HEK293 (cell line): Measurements from ENCODE around the gene EID2.

Experiments
- CTCF ChIA-PET: fragments of 350-600 bp; formaldehyde crosslinking; extraction: SDS; loops from one replicate; lab custom pipeline; 2021; ENCODE audit warnings: antibody characterized with exemption; lab: Yijun Ruan, JAX
- POLR2A ChIA-PET: fragments of 300-600 bp; formaldehyde crosslinking; extraction: SDS; loops from one replicate; lab custom pipeline; 2020; ENCODE audit warnings: antibody characterized with exemption, inconsistent platforms; lab: Yijun Ruan, JAX
- H3K27ac ChIP-seq: fragments of 200-500 bp; sonication (Bioruptor generic); 2 replicates; pipeline ENCODE4 v1.5.1; 2014; ENCODE audit warnings: low read depth, low read length, control low read depth, inconsistent platforms; ENCODE audit errors: extremely low read depth
- H3K36me3 ChIP-seq, 2 experiments: fragments of 200-500 bp in 1 of 2; sonication (Bioruptor generic) in 1 of 2; 1 replicate in 1 of 2; 2 replicates in 1 of 2; pipeline ENCODE4 v1.5.1; 2014 to 2017; ENCODE audit warnings: inconsistent platforms in 2 of 2, low read length in 2 of 2; ENCODE audit not compliant: control insufficient read depth in 2 of 2, insufficient read depth in 1 of 2
- H3K4me1 ChIP-seq: fragments of 200-500 bp; sonication (Bioruptor generic); 2 replicates; pipeline ENCODE4 v1.5.1; 2014; ENCODE audit warnings: mild to moderate bottlenecking, low read length, inconsistent platforms; ENCODE audit not compliant: control insufficient read depth, insufficient read depth
- H3K4me3 ChIP-seq: 2 replicates; pipeline ENCODE4 v1.5.1; 2011; ENCODE audit warnings: low read depth, mild to moderate bottlenecking, control low read depth, low read length, moderate library complexity
- H3K9me3 ChIP-seq: fragments of 200-500 bp; sonication (Bioruptor generic); 2 replicates; pipeline ENCODE4 v1.5.1; 2014; ENCODE audit warnings: low read depth, low read length, inconsistent platforms; ENCODE audit not compliant: control insufficient read depth, insufficient read depth
- GLI2 ChIP-seq: fragments of 450-650 bp; formaldehyde crosslinking; IDR thresholded peaks from 2 replicates; pipeline ENCODE4; 2017; ENCODE audit warnings: missing biosample characterization, missing genetic modification characterization, low read depth, borderline replicate concordance
- IKZF3 ChIP-seq: fragments of 450-650 bp; IDR thresholded peaks from 2 replicates; pipeline ENCODE4 v1.5.0; 2018; ENCODE audit warnings: missing biosample characterization, mild to moderate bottlenecking, missing genetic modification characterization, moderate library complexity
- SP7 ChIP-seq: fragments of 450-650 bp; formaldehyde crosslinking; IDR thresholded peaks from 2 replicates; pipeline ENCODE4 v1.5.1; 2016; ENCODE audit warnings: missing biosample characterization, missing genetic modification characterization
- TCF7L2 ChIP-seq: IDR thresholded peaks from 2 replicates; pipeline ENCODE4 v1.6.1; 2011; ENCODE audit warnings: low read depth, mild to moderate bottlenecking, inconsistent platforms, low read length, moderate library complexity, borderline replicate concordance
- ZBTB17 ChIP-seq: fragments of 450-650 bp; formaldehyde crosslinking; IDR thresholded peaks from 2 replicates; pipeline ENCODE4 v1.5.1; 2016; ENCODE audit warnings: missing biosample characterization, missing genetic modification characterization
- ZIC2 ChIP-seq: fragments of 450-650 bp; formaldehyde crosslinking; IDR thresholded peaks from 2 replicates; pipeline ENCODE4 v1.5.1; 2016; ENCODE audit warnings: missing biosample characterization, missing genetic modification characterization
- ZNF132 ChIP-seq: fragments of 450-650 bp; formaldehyde crosslinking; IDR thresholded peaks from 2 replicates; pipeline ENCODE4 v1.5.1; 2017; ENCODE audit warnings: missing biosample characterization, missing genetic modification characterization, borderline replicate concordance
- ZNF157 ChIP-seq: fragments of 450-650 bp; formaldehyde crosslinking; IDR thresholded peaks from 2 replicates; pipeline ENCODE4 v1.5.1; 2016; ENCODE audit warnings: missing biosample characterization, missing genetic modification characterization
- ZNF16 ChIP-seq: fragments of 450-650 bp; formaldehyde crosslinking; IDR thresholded peaks from 2 replicates; pipeline ENCODE4 v1.5.1; 2016; ENCODE audit warnings: low read depth, missing biosample characterization, missing genetic modification characterization
- ZNF221 ChIP-seq: fragments of 450-650 bp; formaldehyde crosslinking; IDR thresholded peaks from 2 replicates; pipeline ENCODE4 v1.5.1; 2017; ENCODE audit warnings: missing biosample characterization, missing genetic modification characterization, borderline replicate concordance
- ZNF248 ChIP-seq: fragments of 450-650 bp; formaldehyde crosslinking; IDR thresholded peaks from 2 replicates; pipeline ENCODE4 v1.5.1; 2017; ENCODE audit warnings: missing biosample characterization, missing genetic modification characterization
- ZNF292 ChIP-seq: fragments of 450-650 bp; formaldehyde crosslinking; IDR thresholded peaks from 2 replicates; pipeline ENCODE4 v1.5.1; 2016; ENCODE audit warnings: low read depth, missing biosample characterization, missing genetic modification characterization, borderline replicate concordance
- ZNF350 ChIP-seq: fragments of 450-650 bp; formaldehyde crosslinking; IDR thresholded peaks from 2 replicates; pipeline ENCODE4 v1.5.0; 2017; ENCODE audit warnings: missing biosample characterization, mild to moderate bottlenecking, missing genetic modification characterization
- ZNF366 ChIP-seq: fragments of 450-650 bp; formaldehyde crosslinking; conservative IDR thresholded peaks from 2 replicates; pipeline ENCODE4 v1.5.1; 2016; ENCODE audit warnings: missing biosample characterization, missing genetic modification characterization
- ZNF549 ChIP-seq: fragments of 450-650 bp; IDR thresholded peaks from 2 replicates; pipeline ENCODE4 v1.5.1; 2018; ENCODE audit warnings: missing biosample characterization, missing genetic modification characterization, mild to moderate bottlenecking, inconsistent platforms, moderate library complexity
- ZNF561 ChIP-seq: fragments of 450-650 bp; IDR thresholded peaks from 2 replicates; pipeline ENCODE4 v1.5.1; 2018; ENCODE audit warnings: missing biosample characterization, missing genetic modification characterization, borderline replicate concordance
- ZNF585B ChIP-seq: fragments of 450-650 bp; formaldehyde crosslinking; IDR thresholded peaks from 2 replicates; pipeline ENCODE4 v1.5.1; 2016; ENCODE audit warnings: missing biosample characterization, missing genetic modification characterization
- ZNF600 ChIP-seq: fragments of 450-650 bp; formaldehyde crosslinking; IDR thresholded peaks from 2 replicates; pipeline ENCODE4 v1.5.1; 2016; ENCODE audit warnings: missing biosample characterization, missing genetic modification characterization
- ZNF621 ChIP-seq: fragments of 450-650 bp; formaldehyde crosslinking; IDR thresholded peaks from 2 replicates; pipeline ENCODE4 v1.5.1; 2017; ENCODE audit warnings: missing biosample characterization, missing genetic modification characterization
- ZNF660 ChIP-seq: fragments of 450-650 bp; IDR thresholded peaks from 2 replicates; pipeline ENCODE4 v1.5.1; 2018; ENCODE audit warnings: missing biosample characterization, mild to moderate bottlenecking, missing genetic modification characterization
- ZNF664 ChIP-seq: fragments of 450-650 bp; formaldehyde crosslinking; IDR thresholded peaks from 2 replicates; pipeline ENCODE4 v1.5.1; 2016; ENCODE audit warnings: missing biosample characterization, missing genetic modification characterization
- ZNF843 ChIP-seq: fragments of 450-650 bp; formaldehyde crosslinking; IDR thresholded peaks from 2 replicates; pipeline ENCODE4 v1.5.1; 2016; ENCODE audit warnings: missing biosample characterization, missing genetic modification characterization
- TF ChIP-seq, protein P1 (sequence below): fragments of 450-650 bp; formaldehyde crosslinking; optimal IDR thresholded peaks from 2 replicates; pipeline ENCODE3; 2016; ENCODE audit warnings: missing biosample characterization, mild to moderate bottlenecking, missing genetic modification characterization
- TF ChIP-seq, protein P2 (sequence below): fragments of 450-650 bp; formaldehyde crosslinking; IDR thresholded peaks from 2 replicates; pipeline ENCODE4 v1.5.1; 2016; ENCODE audit warnings: missing biosample characterization, missing genetic modification characterization
- TF ChIP-seq, protein P3 (sequence below): fragments of 450-650 bp; formaldehyde crosslinking; IDR thresholded peaks from 2 replicates; pipeline ENCODE4 v1.5.1; 2016; ENCODE audit warnings: missing biosample characterization, missing genetic modification characterization
- TF ChIP-seq, protein P4 (sequence below): fragments of 450-650 bp; formaldehyde crosslinking; IDR thresholded peaks from 2 replicates; pipeline ENCODE4 v1.5.1; 2016; ENCODE audit warnings: missing biosample characterization, missing genetic modification characterization
- TF ChIP-seq, protein P5 (sequence below): fragments of 450-650 bp; formaldehyde crosslinking; IDR thresholded peaks from 2 replicates; pipeline ENCODE4 v1.5.1; 2016; ENCODE audit warnings: missing biosample characterization, missing genetic modification characterization

Gene EID2

DNA sequence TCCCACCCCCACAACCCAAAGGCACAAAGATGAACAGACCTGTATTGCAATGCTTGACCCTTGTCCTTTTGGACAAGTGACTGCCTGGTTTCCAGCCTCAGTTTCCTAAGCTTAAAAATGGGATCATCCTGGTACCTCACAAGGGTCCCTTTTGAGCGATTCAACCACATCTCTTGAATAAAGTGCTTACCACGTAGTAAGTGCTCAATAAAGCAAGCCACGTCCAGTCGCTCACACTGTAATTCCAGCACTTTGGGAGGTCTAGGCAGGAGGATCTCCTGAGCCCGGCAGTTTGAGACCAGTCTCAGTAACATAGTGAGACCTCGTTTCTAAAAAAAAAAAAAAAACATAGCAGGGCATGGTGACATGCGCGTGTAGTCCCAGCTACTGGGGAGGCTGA lies 40.0 kb downstream of the EID2 start:
- Histone ChIP-seq H3K4me3 (no peak overlapping the region), H3K4me1 (peaks cover 16% of the 10 kb centered on the region), H3K9me3 (no peaks in the 10 kb centered on the region), H3K27ac (no peak overlapping the region), H3K36me3 (no peaks in the 10 kb centered on the region; a peak in 1 of 3 replicates)
- POLR2A ChIA-PET: interaction anchor here (1.1 to 3.0 kb wide), 5 partner anchors 10 to 64 kb away, joined by 3 to 29 read pairs (median 6); partner anchors contain the start of genes RPS16, SUPT5H and TIMM50
- peak; percentile 99 for TF ChIP-seq ZNF664 (tag by site-specific recombination)
- TF ChIP-seq ZNF843 (tag by site-specific recombination): no peak
- CTCF ChIA-PET: interaction anchor here (0.8 to 4.9 kb wide), 10 partner anchors 10 to 60 kb away, joined by 3 to 59 read pairs (median 5); partner anchors contain the start of genes EID2 and EID2B

DNA sequence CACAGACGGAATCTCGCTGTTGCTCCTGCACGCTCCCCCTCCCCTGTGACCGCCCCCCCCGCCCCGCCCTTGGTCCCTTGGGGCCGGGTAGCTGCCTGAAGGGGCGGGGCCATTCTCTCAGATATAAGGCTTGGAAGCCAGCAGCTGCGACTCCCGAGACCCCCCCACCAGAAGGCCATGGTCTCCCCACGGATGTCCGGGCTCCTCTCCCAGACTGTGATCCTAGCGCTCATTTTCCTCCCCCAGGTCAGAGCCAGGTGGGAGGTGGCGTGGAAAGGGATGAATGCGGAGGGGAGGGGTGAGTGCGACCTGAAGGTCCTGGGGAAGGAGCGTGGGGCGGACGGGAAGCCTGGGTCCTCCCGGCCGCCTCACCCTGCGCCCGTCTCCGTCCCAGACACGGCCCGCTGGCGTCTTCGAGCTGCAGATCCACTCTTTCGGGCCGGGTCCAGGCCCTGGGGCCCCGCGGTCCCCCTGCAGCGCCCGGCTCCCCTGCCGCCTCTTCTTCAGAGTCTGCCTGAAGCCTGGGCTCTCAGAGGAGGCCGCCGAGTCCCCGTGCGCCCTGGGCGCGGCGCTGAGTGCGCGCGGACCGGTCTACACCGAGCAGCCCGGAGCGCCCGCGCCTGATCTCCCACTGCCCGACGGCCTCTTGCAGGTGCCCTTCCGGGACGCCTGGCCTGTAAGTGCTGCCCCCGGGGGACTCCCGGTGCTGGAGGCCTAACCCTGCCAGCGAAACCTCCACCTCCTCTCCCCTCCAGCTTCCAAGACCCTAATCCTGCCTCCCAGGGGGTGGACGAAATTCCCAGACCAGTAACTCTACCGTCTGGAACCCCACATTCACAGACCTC lies 40.9 kb downstream of the EID2 start, which contains the start of gene DLL3:
Gene DLL3 (plus strand): TSS at position 150 of the 845 bp plus-strand sequence. CDS start 28 bp downstream, at position 178.
- no peak within 1 kb of the TSS for H3K4me3 ChIP-seq
- ChIA-PET CTCF (interaction anchor here (0.7 to 4.9 kb wide), 15 partner anchors 9 to 302 kb away, joined by 3 to 59 read pairs (median 6); partner anchors contain the start of genes EID2B and RPS16), POLR2A (interaction anchor here (0.6 to 3.5 kb wide), 10 partner anchors 8 to 85 kb away, joined by 3 to 29 read pairs (median 5); partner anchors contain the start of genes RPS16 and TIMM50)
- no peaks in the 10 kb centered on the region; a peak in 1 of 3 replicates for H3K36me3 ChIP-seq
- peak within 1 kb of the TSS; percentile 2; the same call in 1 of the 2 replicates for H3K27ac ChIP-seq
- peaks cover 16% of the 10 kb centered on the region for H3K4me1 ChIP-seq
- no peaks in the 10 kb centered on the region for H3K9me3 ChIP-seq
- TF ChIP-seq, protein P1, sequence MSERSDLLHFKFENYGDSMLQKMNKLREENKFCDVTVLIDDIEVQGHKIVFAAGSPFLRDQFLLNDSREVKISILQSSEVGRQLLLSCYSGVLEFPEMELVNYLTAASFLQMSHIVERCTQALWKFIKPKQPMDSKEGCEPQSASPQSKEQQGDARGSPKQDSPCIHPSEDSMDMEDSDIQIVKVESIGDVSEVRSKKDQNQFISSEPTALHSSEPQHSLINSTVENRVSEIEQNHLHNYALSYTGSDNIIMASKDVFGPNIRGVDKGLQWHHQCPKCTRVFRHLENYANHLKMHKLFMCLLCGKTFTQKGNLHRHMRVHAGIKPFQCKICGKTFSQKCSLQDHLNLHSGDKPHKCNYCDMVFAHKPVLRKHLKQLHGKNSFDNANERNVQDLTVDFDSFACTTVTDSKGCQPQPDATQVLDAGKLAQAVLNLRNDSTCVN (tag by site-specific recombination): peak; percentile 33
- TF ChIP-seq ZIC2 (tag by site-specific recombination) (peak; percentile 42; the same call in 1 of the 2 replicates), IKZF3 (peak; percentile 64), ZNF585B (tag by site-specific recombination) (no peak), ZNF292 (tag by site-specific recombination) (no peak), ZNF600 (no peak), GLI2 (no peak), ZNF248 (no peak), ZNF16 (no peak), SP7 (tag by site-specific recombination) (no peak), ZNF132 (tag by site-specific recombination) (no peak), ZNF366 (tag by site-specific recombination) (0 out of 2 replicates have a peak, but pooled peaks have one; percentile 10), ZBTB17 (no peak), ZNF350 (tag by site-specific recombination) (no peak), ZNF549 (tag by site-specific recombination) (no peak), ZNF621 (tag by site-specific recombination) (no peak), TCF7L2 (no peak), ZNF561 (tag by site-specific recombination) (peak; percentile 39; the same call in 1 of the 2 replicates), ZNF157 (tag by site-specific recombination) (no peak), ZNF221 (tag by site-specific recombination) (no peak), ZNF660 (tag by site-specific recombination) (no peak)
- TF ChIP-seq, protein P2, sequence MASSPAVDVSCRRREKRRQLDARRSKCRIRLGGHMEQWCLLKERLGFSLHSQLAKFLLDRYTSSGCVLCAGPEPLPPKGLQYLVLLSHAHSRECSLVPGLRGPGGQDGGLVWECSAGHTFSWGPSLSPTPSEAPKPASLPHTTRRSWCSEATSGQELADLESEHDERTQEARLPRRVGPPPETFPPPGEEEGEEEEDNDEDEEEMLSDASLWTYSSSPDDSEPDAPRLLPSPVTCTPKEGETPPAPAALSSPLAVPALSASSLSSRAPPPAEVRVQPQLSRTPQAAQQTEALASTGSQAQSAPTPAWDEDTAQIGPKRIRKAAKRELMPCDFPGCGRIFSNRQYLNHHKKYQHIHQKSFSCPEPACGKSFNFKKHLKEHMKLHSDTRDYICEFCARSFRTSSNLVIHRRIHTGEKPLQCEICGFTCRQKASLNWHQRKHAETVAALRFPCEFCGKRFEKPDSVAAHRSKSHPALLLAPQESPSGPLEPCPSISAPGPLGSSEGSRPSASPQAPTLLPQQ (tag by site-specific recombination): no peak
- TF ChIP-seq, protein P3, sequence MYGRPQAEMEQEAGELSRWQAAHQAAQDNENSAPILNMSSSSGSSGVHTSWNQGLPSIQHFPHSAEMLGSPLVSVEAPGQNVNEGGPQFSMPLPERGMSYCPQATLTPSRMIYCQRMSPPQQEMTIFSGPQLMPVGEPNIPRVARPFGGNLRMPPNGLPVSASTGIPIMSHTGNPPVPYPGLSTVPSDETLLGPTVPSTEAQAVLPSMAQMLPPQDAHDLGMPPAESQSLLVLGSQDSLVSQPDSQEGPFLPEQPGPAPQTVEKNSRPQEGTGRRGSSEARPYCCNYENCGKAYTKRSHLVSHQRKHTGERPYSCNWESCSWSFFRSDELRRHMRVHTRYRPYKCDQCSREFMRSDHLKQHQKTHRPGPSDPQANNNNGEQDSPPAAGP (tag by site-specific recombination): no peak
- TF ChIP-seq, protein P4, sequence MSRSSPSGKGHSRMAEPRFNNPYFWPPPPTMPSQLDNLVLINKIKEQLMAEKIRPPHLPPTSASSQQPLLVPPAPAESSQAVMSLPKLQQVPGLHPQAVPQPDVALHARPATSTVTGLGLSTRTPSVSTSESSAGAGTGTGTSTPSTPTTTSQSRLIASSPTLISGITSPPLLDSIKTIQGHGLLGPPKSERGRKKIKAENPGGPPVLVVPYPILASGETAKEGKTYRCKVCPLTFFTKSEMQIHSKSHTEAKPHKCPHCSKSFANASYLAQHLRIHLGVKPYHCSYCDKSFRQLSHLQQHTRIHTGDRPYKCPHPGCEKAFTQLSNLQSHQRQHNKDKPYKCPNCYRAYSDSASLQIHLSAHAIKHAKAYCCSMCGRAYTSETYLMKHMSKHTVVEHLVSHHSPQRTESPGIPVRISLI: no peak
- TF ChIP-seq, protein P5, sequence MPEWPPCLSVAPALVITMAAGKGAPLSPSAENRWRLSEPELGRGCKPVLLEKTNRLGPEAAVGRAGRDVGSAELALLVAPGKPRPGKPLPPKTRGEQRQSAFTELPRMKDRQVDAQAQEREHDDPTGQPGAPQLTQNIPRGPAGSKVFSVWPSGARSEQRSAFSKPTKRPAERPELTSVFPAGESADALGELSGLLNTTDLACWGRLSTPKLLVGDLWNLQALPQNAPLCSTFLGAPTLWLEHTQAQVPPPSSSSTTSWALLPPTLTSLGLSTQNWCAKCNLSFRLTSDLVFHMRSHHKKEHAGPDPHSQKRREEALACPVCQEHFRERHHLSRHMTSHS (tag by site-specific recombination): no peak
